ENCODE measurements around the gene RAG1. TPM values are rescaled to one million over a fixed set of nuclear protein-coding genes. Genes with fewer than 3 reads are reported as not detected.

RAG1 gene
- polyA plus RNA-seq, 1 donor from 2014 or later: 0.16 TPM

GRCh38 chr11:36581536-36581935 lies 13.7 kb downstream of the RAG1 start:
- Histone ChIP-seq H3K9me3 (ENCODE audit: low read length) (no peaks in the 10 kb centered on the region), H3F3A (ENCODE audit: insufficient read depth, low read length, poor library complexity, severe bottlenecking) (no peaks in the 10 kb centered on the region), H3K4me3 (ENCODE audit: low read length) (no peak overlapping the region), H3K27ac (ENCODE audit: low read length) (no peak overlapping the region), H3K9me2 (ENCODE audit: insufficient read depth, low read length) (no peaks in the 10 kb centered on the region), H3K4me2 (ENCODE audit: low read length) (no peak overlapping the region), H2AFZ (ENCODE audit: low read depth, low read length) (no peak overlapping the region), H3K9ac (ENCODE audit: low read length) (no peak overlapping the region), H3K27me3 (ENCODE audit: insufficient read depth, low read depth, low read length) (no peaks in the 10 kb centered on the region), H3K79me2 (replicated peaks; ENCODE audit: insufficient read depth, low read length) (no peaks in the 10 kb centered on the region), H4K20me1 (ENCODE audit: insufficient read depth) (no peaks in the 10 kb centered on the region), H3K36me3 (ENCODE audit: insufficient read depth, low read length) (no peaks in the 10 kb centered on the region)
- TF ChIP-seq EP300 (conservative IDR thresholded peaks at IDR 0.05; ENCODE audit: poor library complexity, severe bottlenecking) (no peak), POLR2AphosphoS5 (IDR thresholded peaks at IDR 0.05) (no peak), RAD21 (conservative IDR thresholded peaks at IDR 0.05) (no peak), SMC3 (conservative IDR thresholded peaks at IDR 0.05; ENCODE audit: poor library complexity) (no peak), CTCF (IDR thresholded peaks at IDR 0.05; ENCODE audit: poor library complexity, severe bottlenecking) (no peak)

- H3K27me3 ChIP-seq (ENCODE audit: insufficient read depth, low read depth, low read length): peaks cover 11% of the 10 kb centered on the region
- no peak overlapping the region for H3K4me3 ChIP-seq (ENCODE audit: low read length)
- TF ChIP-seq EP300 (conservative IDR thresholded peaks at IDR 0.05; ENCODE audit: poor library complexity, severe bottlenecking) (no peak), REST (IDR thresholded peaks at IDR 0.05; ENCODE audit: borderline replicate concordance) (no peak), TAF1 (IDR thresholded peaks at IDR 0.05; ENCODE audit: low read depth) (no peak), RAD21 (conservative IDR thresholded peaks at IDR 0.05) (no peak), POLR2AphosphoS5 (IDR thresholded peaks at IDR 0.05) (no peak), EZH2 (IDR thresholded peaks at IDR 0.05; ENCODE audit: borderline replicate concordance, insufficient read depth, low read length, poor library complexity, severe bottlenecking) (no peak), MXI1 (conservative IDR thresholded peaks at IDR 0.05; ENCODE audit: poor library complexity, severe bottlenecking) (no peak)
- no peaks in the 10 kb centered on the region for H3K9me2 ChIP-seq (ENCODE audit: insufficient read depth, low read length)
- no peaks in the 10 kb centered on the region for H3K79me2 ChIP-seq (replicated peaks; ENCODE audit: insufficient read depth, low read length)
- H4K20me1 ChIP-seq (ENCODE audit: insufficient read depth): no peaks in the 10 kb centered on the region
- H3K9ac ChIP-seq (ENCODE audit: low read length): no peak overlapping the region
- H3K27ac ChIP-seq (ENCODE audit: low read length): no peak overlapping the region
- H2AFZ ChIP-seq (ENCODE audit: low read depth, low read length): no peak overlapping the region
- H3K36me3 ChIP-seq (ENCODE audit: insufficient read depth, low read length): no peaks in the 10 kb centered on the region
- H3K4me2 ChIP-seq (ENCODE audit: low read length): no peak overlapping the region
- H3K9me3 ChIP-seq (ENCODE audit: low read length): no peaks in the 10 kb centered on the region
- no peaks in the 10 kb centered on the region for H3F3A ChIP-seq (ENCODE audit: insufficient read depth, low read length, poor library complexity, severe bottlenecking)
Measured at GRCh38 chr11:36583667-36584066, 15.9 kb downstream of the RAG1 start.

GRCh38 chr11:36586543-36586942 lies 18.7 kb downstream of the RAG1 start:
- H3K9ac ChIP-seq (ENCODE audit: low read length): no peak overlapping the region
- H3F3A ChIP-seq (ENCODE audit: insufficient read depth, low read length, poor library complexity, severe bottlenecking): no peaks in the 10 kb centered on the region
- H3K27me3 ChIP-seq (ENCODE audit: insufficient read depth, low read depth, low read length): peaks cover 33% of the 10 kb centered on the region
- H2AFZ ChIP-seq (ENCODE audit: low read depth, low read length): no peak overlapping the region
- no peaks in the 10 kb centered on the region for H4K20me1 ChIP-seq (ENCODE audit: insufficient read depth)
- H3K9me3 ChIP-seq (ENCODE audit: low read length): no peaks in the 10 kb centered on the region
- H3K36me3 ChIP-seq (ENCODE audit: insufficient read depth, low read length): no peaks in the 10 kb centered on the region
- no peaks in the 10 kb centered on the region for H3K79me2 ChIP-seq (replicated peaks; ENCODE audit: insufficient read depth, low read length)
- H3K9me2 ChIP-seq (ENCODE audit: insufficient read depth, low read length): no peaks in the 10 kb centered on the region
- H3K4me2 ChIP-seq (ENCODE audit: low read length): no peak overlapping the region
- no peak overlapping the region for H3K4me3 ChIP-seq (ENCODE audit: low read length)
- TF ChIP-seq SMC3 (conservative IDR thresholded peaks at IDR 0.05; ENCODE audit: poor library complexity): no peak
- no peak for TF ChIP-seq TAF1 (IDR thresholded peaks at IDR 0.05; ENCODE audit: low read depth)
- TF ChIP-seq EP300 (conservative IDR thresholded peaks at IDR 0.05; ENCODE audit: poor library complexity, severe bottlenecking): no peak
- no peak for TF ChIP-seq RAD21 (conservative IDR thresholded peaks at IDR 0.05)
- no peak for TF ChIP-seq EZH2 (IDR thresholded peaks at IDR 0.05; ENCODE audit: borderline replicate concordance, insufficient read depth, low read length, poor library complexity, severe bottlenecking)
- no peak for TF ChIP-seq MXI1 (conservative IDR thresholded peaks at IDR 0.05; ENCODE audit: poor library complexity, severe bottlenecking)
- no peak for TF ChIP-seq POLR2AphosphoS5 (IDR thresholded peaks at IDR 0.05)
- no peak for TF ChIP-seq CTCF (IDR thresholded peaks at IDR 0.05; ENCODE audit: poor library complexity, severe bottlenecking)
- TF ChIP-seq REST (IDR thresholded peaks at IDR 0.05; ENCODE audit: borderline replicate concordance): no peak
- no peak overlapping the region for H3K27ac ChIP-seq (ENCODE audit: low read length)
